GM18502 (cell line): ENCODE results near the gene PTPA.

ENCODE experiments used
- ATAC-seq: cut with Tn5 transposase; IDR thresholded peaks from one replicate; pipeline ENCODE4 v1.9.1; 2021; ENCODE audit warnings: mild to moderate bottlenecking; ENCODE audit not compliant: unreplicated experiment, poor library complexity

The PTPA gene

GRCh38 chr9:129133082-129133481 lies 21.9 kb downstream of the PTPA start:
- ATAC-seq, result no peak

GRCh38 chr9:129135476-129135875 lies 24.3 kb downstream of the PTPA start:
- ATAC-seq, result no peak

GRCh38 chr9:129136446-129137035 lies 25.3 kb downstream of the PTPA start:
- ATAC-seq, result no peak

GRCh38 chr9:129137292-129138143 lies 26.3 kb downstream of the PTPA start:
- ATAC-seq, result no peak

GRCh38 chr9:129138144-129138462 lies 26.9 kb downstream of the PTPA start:
- no peak for ATAC-seq

- ATAC-seq, result no peak
Measured at GRCh38 chr9:129138476-129139232, 27.4 kb downstream of the PTPA start.

- ATAC-seq, result peak; percentile 16
Measured at GRCh38 chr9:129139233-129139992, 28.2 kb downstream of the PTPA start.

- ATAC-seq, result peak; percentile 70
Measured at GRCh38 chr9:129139993-129140396, 28.8 kb downstream of the PTPA start.

GRCh38 chr9:129140397-129141065 lies 29.3 kb downstream of the PTPA start:
- ATAC-seq, result peak; percentile 20

- no peak for ATAC-seq
Measured at GRCh38 chr9:129141066-129142041, 30.1 kb downstream of the PTPA start.

GRCh38 chr9:129142138-129142935 lies 31.1 kb downstream of the PTPA start:
- no peak for ATAC-seq

- no peak for ATAC-seq
Measured at GRCh38 chr9:129143031-129143927, 32.1 kb downstream of the PTPA start.

- no peak for ATAC-seq
Measured at GRCh38 chr9:129145316-129145715, 34.1 kb downstream of the PTPA start.

GRCh38 chr9:129145841-129146292 lies 34.7 kb downstream of the PTPA start:
- no peak for ATAC-seq

- ATAC-seq, result no peak
Measured at GRCh38 chr9:129146441-129146941, 35.3 kb downstream of the PTPA start.

- no peak for ATAC-seq
Measured at GRCh38 chr9:129148463-129149204, 37.4 kb downstream of the PTPA start.
